ENCODE data around the gene KANSL2. TPM values are rescaled to one million over a fixed set of nuclear protein-coding genes. Genes with fewer than 3 reads are reported as not detected.

Gene KANSL2
- polyA plus RNA-seq, 3 donors, result 12.2 to 20.3 (median 12.5) TPM

DNA sequence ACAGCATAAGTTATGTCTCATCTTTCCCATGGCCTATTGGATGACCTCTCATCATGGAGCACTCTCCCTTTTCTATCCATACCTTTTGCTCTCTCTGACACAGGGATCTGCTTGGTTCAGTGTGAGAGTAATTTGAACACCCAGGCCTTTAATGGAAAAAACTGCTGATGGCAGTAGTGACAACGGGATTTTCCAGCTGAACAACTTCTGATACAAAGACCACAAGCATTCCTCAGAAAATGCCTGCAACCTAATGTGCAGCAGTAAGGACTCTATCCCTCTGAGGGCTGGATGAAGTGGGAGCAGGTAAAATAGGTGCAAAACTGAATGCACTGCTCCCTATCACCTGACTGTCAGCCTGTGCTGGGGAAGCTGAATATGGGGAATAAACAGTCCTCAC, 51.0 kb downstream of the KANSL2 start:
- H3K4me3 Mint-ChIP-seq, result no peak overlapping the region
- no peak overlapping the region for H3K27ac Mint-ChIP-seq
- DNase-seq, result no peak
- WGBS (ENCODE audit: insufficient coverage), result no CpG with 5 or more reads among the region's 1 CpG
- Histone ChIP-seq H3K4me3 (replicated peaks in 1 of 3; ENCODE audit: low read depth in 2 of 3, low read length in 3 of 3) (no peak overlapping the region), H3K27ac (ENCODE audit: low read depth in 1 of 2, low read length in 2 of 2) (no peak overlapping the region), H3K36me3 (replicated peaks in 1 of 2; ENCODE audit: control insufficient read depth in 1 of 2, insufficient read depth in 2 of 2, low read length in 2 of 2) (no peaks in the 10 kb centered on the region), H3K9ac (ENCODE audit: insufficient read depth, low read length, poor library complexity, severe bottlenecking) (no peak overlapping the region), H3K4me2 (replicated peaks; ENCODE audit: extremely low read depth, low read length, poor library complexity, severe bottlenecking) (no peak overlapping the region), H3K4me1 (ENCODE audit: control insufficient read depth in 1 of 2, insufficient read depth in 2 of 2, low read length in 2 of 2) (no peaks in the 10 kb centered on the region), H2AFZ (ENCODE audit: insufficient read depth, low read depth, low read length, poor library complexity, severe bottlenecking) (no peak overlapping the region), H3K79me2 (ENCODE audit: insufficient read depth, low read length) (no peaks in the 10 kb centered on the region), H3K27me3 (ENCODE audit: control insufficient read depth in 2 of 2, insufficient read depth in 2 of 2, low read length in 2 of 2) (peaks cover 0 to 3% of the 10 kb centered on the region in 2 donors), H3K9me3 (replicated peaks in 1 of 2; ENCODE audit: control insufficient read depth in 1 of 2, insufficient read depth in 1 of 2, low read length in 2 of 2) (no peaks in the 10 kb centered on the region), H4K20me1 (ENCODE audit: insufficient read depth, low read length) (no peaks in the 10 kb centered on the region)
- no peaks in the 10 kb centered on the region for H3K36me3 Mint-ChIP-seq
- TF ChIP-seq, protein P1, sequence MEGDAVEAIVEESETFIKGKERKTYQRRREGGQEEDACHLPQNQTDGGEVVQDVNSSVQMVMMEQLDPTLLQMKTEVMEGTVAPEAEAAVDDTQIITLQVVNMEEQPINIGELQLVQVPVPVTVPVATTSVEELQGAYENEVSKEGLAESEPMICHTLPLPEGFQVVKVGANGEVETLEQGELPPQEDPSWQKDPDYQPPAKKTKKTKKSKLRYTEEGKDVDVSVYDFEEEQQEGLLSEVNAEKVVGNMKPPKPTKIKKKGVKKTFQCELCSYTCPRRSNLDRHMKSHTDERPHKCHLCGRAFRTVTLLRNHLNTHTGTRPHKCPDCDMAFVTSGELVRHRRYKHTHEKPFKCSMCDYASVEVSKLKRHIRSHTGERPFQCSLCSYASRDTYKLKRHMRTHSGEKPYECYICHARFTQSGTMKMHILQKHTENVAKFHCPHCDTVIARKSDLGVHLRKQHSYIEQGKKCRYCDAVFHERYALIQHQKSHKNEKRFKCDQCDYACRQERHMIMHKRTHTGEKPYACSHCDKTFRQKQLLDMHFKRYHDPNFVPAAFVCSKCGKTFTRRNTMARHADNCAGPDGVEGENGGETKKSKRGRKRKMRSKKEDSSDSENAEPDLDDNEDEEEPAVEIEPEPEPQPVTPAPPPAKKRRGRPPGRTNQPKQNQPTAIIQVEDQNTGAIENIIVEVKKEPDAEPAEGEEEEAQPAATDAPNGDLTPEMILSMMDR (IDR thresholded peaks at IDR 0.05), result no peak
- intact Hi-C loops (cut with micrococcal nuclease), result no loop called here
- peaks cover 0 to 5% (median 0%) of the 10 kb centered on the region in 7 donors for H3K9me3 Mint-ChIP-seq
- peaks cover 6 to 7% (median 6%) of the 10 kb centered on the region in 3 donors for H3K27me3 Mint-ChIP-seq (ENCODE audit: low read depth in 3 of 3)
- no peaks in the 10 kb centered on the region for H3K4me1 Mint-ChIP-seq

DNA sequence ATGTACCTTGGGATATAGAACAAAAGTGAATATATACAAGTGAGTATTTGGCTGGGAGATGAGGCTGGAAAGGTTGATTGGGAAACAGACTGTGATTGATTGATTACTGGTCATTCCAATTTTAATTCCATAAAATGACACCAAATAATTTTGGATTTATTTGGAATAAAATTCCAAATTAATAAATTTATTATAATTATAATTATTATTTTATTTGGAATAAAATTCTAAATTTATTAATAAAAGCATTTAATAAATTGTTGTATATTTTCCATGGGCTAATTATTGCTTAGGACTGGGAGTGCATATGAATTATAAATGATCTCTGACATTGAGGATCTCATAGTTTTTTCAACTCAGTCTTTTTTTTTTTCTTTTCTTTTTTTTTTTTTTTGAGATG, 51.7 kb downstream of the KANSL2 start:
- Mint-ChIP-seq H3K4me3 (no peak overlapping the region), H3K9me3 (peaks cover 0 to 5% (median 0%) of the 10 kb centered on the region in 7 donors), H3K36me3 (no peaks in the 10 kb centered on the region), H3K27me3 (ENCODE audit: low read depth in 3 of 3) (peaks cover 7 to 8% (median 8%) of the 10 kb centered on the region in 3 donors), H3K27ac (no peak overlapping the region), H3K4me1 (no peaks in the 10 kb centered on the region)
- TF ChIP-seq, protein P1 (IDR thresholded peaks at IDR 0.05), result no peak
- Histone ChIP-seq H3K4me2 (replicated peaks; ENCODE audit: extremely low read depth, low read length, poor library complexity, severe bottlenecking) (no peak overlapping the region), H3K4me1 (ENCODE audit: control insufficient read depth in 1 of 2, insufficient read depth in 2 of 2, low read length in 2 of 2) (no peaks in the 10 kb centered on the region), H3K27ac (ENCODE audit: low read depth in 1 of 2, low read length in 2 of 2) (no peak overlapping the region), H3K9me3 (replicated peaks in 1 of 2; ENCODE audit: control insufficient read depth in 1 of 2, insufficient read depth in 1 of 2, low read length in 2 of 2) (no peaks in the 10 kb centered on the region), H3K4me3 (replicated peaks in 1 of 3; ENCODE audit: low read depth in 2 of 3, low read length in 3 of 3) (no peak overlapping the region), H3K9ac (ENCODE audit: insufficient read depth, low read length, poor library complexity, severe bottlenecking) (no peak overlapping the region), H3K36me3 (replicated peaks in 1 of 2; ENCODE audit: control insufficient read depth in 1 of 2, insufficient read depth in 2 of 2, low read length in 2 of 2) (no peaks in the 10 kb centered on the region), H2AFZ (ENCODE audit: insufficient read depth, low read depth, low read length, poor library complexity, severe bottlenecking) (no peak overlapping the region), H4K20me1 (ENCODE audit: insufficient read depth, low read length) (no peaks in the 10 kb centered on the region), H3K27me3 (ENCODE audit: control insufficient read depth in 2 of 2, insufficient read depth in 2 of 2, low read length in 2 of 2) (peaks cover 0 to 3% of the 10 kb centered on the region in 2 donors), H3K79me2 (ENCODE audit: insufficient read depth, low read length) (no peaks in the 10 kb centered on the region)
- DNase-seq, result no peak
- intact Hi-C loops (cut with micrococcal nuclease), result no loop called here
